ES-I3 (cell line): ENCODE results near the gene RMDN3.

Experiments
- H3K36me3 ChIP-seq: 2 replicates; pipeline ENCODE4 v1.6.1; 2013; ENCODE audit warnings: mild to moderate bottlenecking, low read length, control low read depth, moderate library complexity; ENCODE audit not compliant: insufficient read depth
- H3K4me1 ChIP-seq: 2 replicates; pipeline ENCODE4 v1.6.1; 2013; ENCODE audit warnings: mild to moderate bottlenecking, control low read depth, low read length; ENCODE audit not compliant: insufficient read depth
- H3K9ac ChIP-seq: 2 replicates; pipeline ENCODE4 v1.6.1; 2013; ENCODE audit warnings: low read depth, mild to moderate bottlenecking, low read length, moderate library complexity
- H3K9me3 ChIP-seq: 2 replicates; pipeline ENCODE4 v1.6.1; 2013; ENCODE audit warnings: mild to moderate bottlenecking, low read length, moderate library complexity; ENCODE audit not compliant: control insufficient read depth, insufficient read depth

Gene RMDN3

DNA sequence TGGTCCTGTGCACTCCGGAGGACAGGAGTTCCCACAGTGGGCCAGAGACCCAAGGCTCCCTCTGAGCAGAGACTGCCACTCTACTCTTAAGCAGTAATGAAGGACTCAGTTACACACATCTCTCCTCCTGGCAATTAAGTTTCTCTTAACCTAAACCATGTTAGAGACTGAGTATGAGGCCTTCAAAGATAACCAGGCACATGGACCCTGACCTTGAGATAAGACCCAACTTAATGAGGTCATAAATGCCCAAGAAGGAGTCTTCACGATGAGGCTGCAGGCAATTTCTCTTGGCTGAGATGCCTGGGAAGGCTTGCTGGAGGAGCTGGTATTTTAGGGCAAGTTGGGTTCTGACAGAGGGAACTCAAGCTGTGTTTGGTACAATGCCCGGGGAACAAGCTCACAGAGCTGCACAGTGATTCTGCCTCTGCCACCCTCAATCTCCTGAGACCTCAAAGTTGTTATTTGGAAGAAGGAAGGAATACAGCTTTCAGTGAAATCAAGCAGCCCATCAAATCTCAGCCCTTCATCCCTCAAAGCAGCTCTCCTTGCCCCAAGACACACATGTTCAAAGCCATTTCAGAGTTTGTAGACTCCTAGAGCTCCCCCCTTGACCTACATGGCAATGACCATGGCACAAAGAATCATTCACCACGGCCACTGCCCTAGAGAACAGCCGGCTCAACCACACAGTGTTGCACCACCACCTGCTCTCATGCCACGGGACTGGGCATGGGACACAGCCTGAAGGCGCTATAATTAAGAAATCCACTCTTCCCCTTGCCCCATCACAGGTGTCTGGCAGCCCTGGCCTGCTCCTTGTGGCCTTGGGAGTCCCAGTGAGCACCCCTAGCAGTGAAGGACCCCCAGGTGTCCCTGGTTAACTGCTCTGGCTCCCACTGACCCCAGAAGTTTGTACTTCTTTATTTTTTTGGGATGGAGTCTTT, 7.1 kb downstream of the RMDN3 start:
- H3K9ac ChIP-seq, result no peak overlapping the region
- H3K4me1 ChIP-seq, result no peaks in the 10 kb centered on the region
- H3K36me3 ChIP-seq, result peaks cover 6% of the 10 kb centered on the region
- no peaks in the 10 kb centered on the region for H3K9me3 ChIP-seq

DNA sequence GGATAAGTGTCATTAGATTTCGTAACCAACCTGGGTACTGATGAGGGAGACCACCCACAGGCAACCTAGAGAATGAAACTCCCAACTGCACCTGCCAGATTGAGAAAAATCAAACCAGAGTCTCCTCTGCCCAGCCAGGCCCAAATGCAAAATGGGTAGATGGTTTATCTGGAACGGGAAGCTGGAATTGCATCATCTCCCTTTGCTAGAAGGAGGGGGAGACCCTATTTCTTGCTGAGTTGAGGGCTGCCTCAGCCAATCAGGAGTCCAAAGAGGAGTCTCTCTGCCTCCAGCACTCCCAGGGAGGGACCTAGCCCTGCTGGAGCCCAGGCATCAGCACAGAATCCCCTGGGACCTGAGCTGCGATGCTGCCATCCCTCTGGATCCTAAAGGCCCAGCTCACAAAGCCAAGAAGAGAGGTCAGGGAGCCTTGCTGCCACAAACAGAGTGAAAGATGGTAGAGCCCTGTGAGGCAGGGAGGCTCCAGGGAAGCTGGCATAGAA, 8.1 kb downstream of the RMDN3 start:
- H3K36me3 ChIP-seq, result peaks cover 8% of the 10 kb centered on the region
- H3K9ac ChIP-seq, result no peak overlapping the region

GRCh38 chr15:40744815-40745152, 10.3 kb downstream of the RMDN3 start:
- Histone ChIP-seq H3K9ac (no peak overlapping the region), H3K36me3 (peaks cover 8% of the 10 kb centered on the region), H3K4me1 (peaks cover 4% of the 10 kb centered on the region), H3K9me3 (no peaks in the 10 kb centered on the region)

More for the DNA sequence above, 8.1 kb downstream of the RMDN3 start:
- H3K4me1 ChIP-seq, result no peaks in the 10 kb centered on the region
- H3K9me3 ChIP-seq, result no peaks in the 10 kb centered on the region

GRCh38 chr15:40743921-40744814, 10.9 kb downstream of the RMDN3 start:
- Histone ChIP-seq H3K36me3 (peaks cover 11% of the 10 kb centered on the region), H3K9me3 (no peaks in the 10 kb centered on the region), H3K4me1 (peaks cover 10% of the 10 kb centered on the region), H3K9ac (no peak overlapping the region)

- Histone ChIP-seq H3K36me3 (peaks cover 11% of the 10 kb centered on the region), H3K9ac (no peak overlapping the region), H3K9me3 (no peaks in the 10 kb centered on the region), H3K4me1 (peaks cover 16% of the 10 kb centered on the region)
Observed at GRCh38 chr15:40743485-40743901, 11.6 kb downstream of the RMDN3 start.

DNA sequence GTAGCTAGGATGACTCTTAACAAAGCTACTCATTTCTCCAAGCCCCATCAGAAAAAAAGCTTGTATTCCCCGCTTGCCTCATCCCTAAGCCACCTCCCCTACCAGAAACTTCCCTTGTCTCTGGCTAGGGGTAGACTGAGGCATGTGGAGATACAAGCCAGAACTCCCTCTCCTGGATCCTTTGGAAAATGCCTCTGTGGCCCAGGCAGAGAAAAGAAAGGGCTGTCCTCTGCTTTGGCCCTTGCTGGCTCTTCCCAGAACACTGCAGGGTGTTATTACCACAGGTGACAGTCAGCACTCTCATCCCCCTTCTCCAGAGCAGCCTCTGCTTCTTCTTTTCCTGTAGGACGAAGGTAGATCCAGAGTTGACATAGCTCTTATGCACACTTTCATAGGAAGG, 15.2 kb downstream of the RMDN3 start:
- Histone ChIP-seq H3K9me3 (no peaks in the 10 kb centered on the region), H3K4me1 (peaks cover 23% of the 10 kb centered on the region), H3K9ac (no peak overlapping the region), H3K36me3 (peaks cover 11% of the 10 kb centered on the region)

GRCh38 chr15:40739047-40739446, 16.0 kb downstream of the RMDN3 start:
- Histone ChIP-seq H3K4me1 (peaks cover 23% of the 10 kb centered on the region), H3K36me3 (peaks cover 11% of the 10 kb centered on the region), H3K9ac (no peak overlapping the region), H3K9me3 (no peaks in the 10 kb centered on the region)

GRCh38 chr15:40737048-40737447, 18.0 kb downstream of the RMDN3 start:
- no peaks in the 10 kb centered on the region for H3K9me3 ChIP-seq
- H3K9ac ChIP-seq, result no peak overlapping the region
- H3K36me3 ChIP-seq, result peaks cover 8% of the 10 kb centered on the region
- peaks cover 23% of the 10 kb centered on the region for H3K4me1 ChIP-seq

DNA sequence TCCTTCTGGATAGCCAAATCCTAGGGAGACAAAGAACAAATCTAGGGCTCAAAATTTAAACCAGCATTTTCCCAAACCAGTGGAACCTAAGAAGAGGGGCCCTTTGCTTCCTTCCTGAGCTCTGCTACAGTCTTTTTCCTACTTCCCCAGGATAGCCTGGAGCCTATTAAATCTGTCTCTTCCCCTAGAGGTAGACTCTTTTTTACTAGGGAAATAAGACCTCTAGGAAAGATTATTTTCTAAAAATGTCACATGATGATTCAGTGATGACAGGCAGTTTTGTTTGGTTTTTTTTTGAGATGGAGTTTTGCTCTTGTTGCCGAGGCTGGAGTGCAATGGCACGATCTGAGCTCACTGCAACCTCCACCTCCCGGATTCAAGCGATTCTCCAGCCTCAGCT, 18.5 kb downstream of the RMDN3 start:
- Histone ChIP-seq H3K4me1 (peaks cover 23% of the 10 kb centered on the region), H3K36me3 (peaks cover 8% of the 10 kb centered on the region), H3K9ac (no peak overlapping the region), H3K9me3 (no peaks in the 10 kb centered on the region)

DNA sequence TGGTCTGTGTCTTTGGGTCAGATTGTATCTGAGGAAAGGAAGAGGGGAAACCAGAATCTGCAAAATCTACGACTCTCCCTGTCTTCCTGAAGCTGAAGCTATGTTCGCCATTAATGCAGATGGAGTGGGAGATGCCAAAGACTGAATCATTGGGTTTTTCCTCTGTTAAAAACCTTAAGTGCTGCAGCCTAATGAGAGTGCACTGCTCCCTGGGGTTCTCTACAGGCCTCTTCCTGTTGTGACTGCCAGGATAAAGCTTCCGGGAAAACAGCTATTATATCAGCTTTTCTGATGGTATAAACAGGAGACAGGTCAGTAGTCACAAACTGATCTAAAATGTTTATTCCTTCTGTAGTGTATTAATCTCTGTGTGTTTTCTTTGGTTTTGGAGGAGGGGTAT, 24.0 kb downstream of the RMDN3 start:
- no peak overlapping the region for H3K9ac ChIP-seq
- peaks cover 22% of the 10 kb centered on the region for H3K36me3 ChIP-seq
- H3K4me1 ChIP-seq, result no peaks in the 10 kb centered on the region; the same call in 1 of the 2 replicates
- no peaks in the 10 kb centered on the region for H3K9me3 ChIP-seq

DNA sequence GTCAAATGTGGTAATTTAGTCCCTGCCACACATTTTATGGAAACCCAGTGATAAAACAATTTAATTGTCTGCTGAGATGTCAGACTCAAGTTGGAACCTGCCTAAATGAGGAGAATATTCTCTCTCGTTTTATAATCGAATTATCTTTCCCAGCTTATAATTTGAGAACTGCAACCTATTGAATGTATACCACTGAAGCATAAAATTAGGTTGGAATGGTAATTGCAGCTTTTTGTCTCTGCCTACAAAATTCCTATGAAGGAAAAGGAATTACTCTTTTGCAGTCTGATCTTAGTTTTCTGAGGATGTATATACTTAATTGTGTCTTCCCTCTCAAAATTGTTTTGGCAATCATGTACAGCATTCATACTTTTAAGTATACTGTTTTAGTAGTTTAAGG, 31.1 kb downstream of the RMDN3 start:
- Histone ChIP-seq H3K9ac (no peak overlapping the region), H3K36me3 (no peaks in the 10 kb centered on the region; the same call in 1 of the 2 replicates), H3K9me3 (no peaks in the 10 kb centered on the region)

DNA sequence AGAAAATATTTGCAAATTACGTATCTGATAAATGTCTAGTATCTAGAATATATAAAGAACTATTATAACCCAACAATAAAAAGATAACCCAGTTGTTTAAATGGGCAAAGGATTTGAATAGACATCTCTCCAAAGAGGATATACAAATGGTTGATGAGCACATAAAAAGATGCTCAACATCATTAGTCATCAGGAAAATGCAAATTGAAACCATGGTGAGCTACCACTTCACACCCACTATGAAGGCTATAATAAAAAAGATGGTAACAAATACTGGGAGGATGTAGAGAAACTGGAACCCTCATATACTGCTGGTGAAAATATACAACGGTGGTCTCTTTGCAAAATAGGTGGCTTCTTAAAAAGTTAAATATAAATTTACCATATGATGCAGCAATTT, 32.1 kb downstream of the RMDN3 start:
- no peaks in the 10 kb centered on the region; the same call in 1 of the 2 replicates for H3K36me3 ChIP-seq
- no peak overlapping the region for H3K9ac ChIP-seq

More for the DNA sequence above, 31.1 kb downstream of the RMDN3 start:
- H3K4me1 ChIP-seq, result no peaks in the 10 kb centered on the region

GRCh38 chr15:40722354-40722753, 32.7 kb downstream of the RMDN3 start:
- Histone ChIP-seq H3K9ac (no peak overlapping the region), H3K9me3 (no peaks in the 10 kb centered on the region), H3K36me3 (no peaks in the 10 kb centered on the region; the same call in 1 of the 2 replicates), H3K4me1 (no peaks in the 10 kb centered on the region)

More for the DNA sequence above, 32.1 kb downstream of the RMDN3 start:
- no peaks in the 10 kb centered on the region for H3K9me3 ChIP-seq
- H3K4me1 ChIP-seq, result no peaks in the 10 kb centered on the region

GRCh38 chr15:40721701-40722100, 33.4 kb downstream of the RMDN3 start:
- Histone ChIP-seq H3K36me3 (no peaks in the 10 kb centered on the region; the same call in 1 of the 2 replicates), H3K9ac (no peak overlapping the region), H3K9me3 (no peaks in the 10 kb centered on the region), H3K4me1 (no peaks in the 10 kb centered on the region)
